Stimulated activated CD4-positive, alpha-beta T cell treated with anti-CD3 and anti-CD28 coated beads, Interleukin-2, amount 100 ng/mL, for 4 hours (primary cell): Measurements from ENCODE around the gene C22orf23.
"Not testable (repeated sequence)": the region's sequence is repeated elsewhere in the genome, so short reads cannot be mapped to it uniquely, and the experiment has no call there.

Experiments used
- DNase-seq: peaks from one replicate; pipeline ENCODE4 v3.0.0-alpha.2; 2020; ENCODE audit warnings: low read depth

The C22orf23 gene

GRCh38 chr22:37953062-37953436 is 352 bp downstream of the C22orf23 start:
- DNase-seq = no peak

GRCh38 chr22:37952629-37953028 is 772 bp downstream of the C22orf23 start:
- not testable (repeated sequence) for DNase-seq

GRCh38 chr22:37951305-37951704 is 2.1 kb downstream of the C22orf23 start:
- no peak for DNase-seq

GRCh38 chr22:37947142-37947795 is 6.1 kb downstream of the C22orf23 start:
- DNase-seq = not testable (repeated sequence)

- DNase-seq = not testable (repeated sequence)
These were observed 9.0 kb downstream of the C22orf23 start for GRCh38 chr22:37944423-37944822.

GRCh38 chr22:37943825-37944198 is 9.6 kb downstream of the C22orf23 start:
- DNase-seq = no peak

- no peak for DNase-seq
These were observed 10.1 kb downstream of the C22orf23 start for GRCh38 chr22:37943136-37943824.

- no peak for DNase-seq
These were observed 11.3 kb downstream of the C22orf23 start for GRCh38 chr22:37942133-37942532.

- no peak for DNase-seq
These were observed 12.6 kb downstream of the C22orf23 start for GRCh38 chr22:37940698-37941376.

- DNase-seq = peak; percentile 71
These were observed 19.6 kb downstream of the C22orf23 start for GRCh38 chr22:37933711-37934376.

GRCh38 chr22:37932821-37933578 is 20.4 kb downstream of the C22orf23 start:
- no peak for DNase-seq

GRCh38 chr22:37932401-37932800 is 21.0 kb downstream of the C22orf23 start:
- no peak for DNase-seq

- no peak for DNase-seq
These were observed 21.5 kb downstream of the C22orf23 start for GRCh38 chr22:37931893-37932389.

GRCh38 chr22:37930952-37931440 is 22.4 kb downstream of the C22orf23 start:
- no peak for DNase-seq

GRCh38 chr22:37930270-37930951 is 23.0 kb downstream of the C22orf23 start:
- no peak for DNase-seq

GRCh38 chr22:37929390-37929789 is 24.0 kb downstream of the C22orf23 start:
- DNase-seq = no peak

- DNase-seq = no peak
These were observed 25.8 kb downstream of the C22orf23 start for GRCh38 chr22:37927637-37927936.

GRCh38 chr22:37926771-37927636 is 26.4 kb downstream of the C22orf23 start:
- no peak for DNase-seq

- no peak for DNase-seq
These were observed 27.0 kb downstream of the C22orf23 start for GRCh38 chr22:37926358-37926757.

- no peak for DNase-seq
These were observed 27.6 kb downstream of the C22orf23 start for GRCh38 chr22:37925767-37926166.
